Right lobe of liver (tissue), 4 donors: ENCODE data around the gene FOXO4.

ENCODE experiments used
- CTCF ChIP-seq, 4 donors: fragments of 200-600 bp in 3 of 4; fragments of 450-650 bp in 1 of 4; IDR thresholded peaks; one replicate each; pipeline versions ENCODE4 v1.5.1 to v1.8.0; 2016 to 2022; ENCODE audit warnings: antibody characterized with exemption in 4 of 4, mild to moderate bottlenecking in 2 of 4
- POLR2A ChIP-seq: fragments of 450-650 bp; IDR thresholded peaks from one replicate; pipeline ENCODE4 v1.6.1; 2017; ENCODE audit warnings: antibody characterized with exemption, mild to moderate bottlenecking
- donor health status: DM: no; HTN: no; CAD: no.
- donor health status: DM: no; HTN: no; CAD: no.
- donor health status: DM: no; HTN: yes; CAD: no.

GRCh38 chrX:71147496-71148277 is 52.0 kb downstream of the FOXO4 start:
- TF ChIP-seq CTCF (IDR thresholded peaks at IDR 0.05): no peak
- TF ChIP-seq POLR2A: no peak
